Loucy (cell line): ENCODE data around the gene EML2.

Experiments used
- H2AFZ ChIP-seq: fragments of 200-600 bp; sonication (generic); 2 replicates; pipeline ENCODE4 v1.6.0; 2016; ENCODE audit warnings: antibody characterized with exemption, mild to moderate bottlenecking, low read length, moderate library complexity
- H3F3A ChIP-seq: fragments of 200-600 bp; 2 replicates; pipeline ENCODE4 v1.6.0; 2016; ENCODE audit warnings: antibody characterized with exemption, low read depth, mild to moderate bottlenecking
- H3K27me3 ChIP-seq: fragments of 200-600 bp; sonication (generic); 2 replicates; pipeline ENCODE4 v1.6.1; 2014; ENCODE audit warnings: low read length, mild to moderate bottlenecking; ENCODE audit not compliant: insufficient read depth, poor library complexity, severe bottlenecking
- H3K36me3 ChIP-seq: fragments of 200-600 bp; sonication (generic); 2 replicates; pipeline ENCODE4 v1.6.1; 2016; ENCODE audit warnings: low read length; ENCODE audit not compliant: insufficient read depth
- H3K4me1 ChIP-seq: fragments of 200-600 bp; sonication (generic); 2 replicates; pipeline ENCODE4 v1.5.1; 2014; ENCODE audit warnings: low read length, mild to moderate bottlenecking; ENCODE audit not compliant: insufficient read depth, poor library complexity, severe bottlenecking
- H3K4me2 ChIP-seq: fragments of 200-600 bp; sonication (generic); 2 replicates; pipeline ENCODE4 v1.6.0; 2014; ENCODE audit warnings: antibody characterized with exemption, low read length, low read depth, mild to moderate bottlenecking; ENCODE audit not compliant: poor library complexity, severe bottlenecking
- H3K4me3 ChIP-seq: fragments of 200-600 bp; sonication (generic); 2 replicates; pipeline ENCODE4 v1.5.1; 2014; ENCODE audit warnings: low read length, mild to moderate bottlenecking, mixed read lengths; ENCODE audit not compliant: poor library complexity, severe bottlenecking
- H3K79me2 ChIP-seq: fragments of 200-600 bp; sonication (generic); 2 replicates; pipeline ENCODE4 v1.6.1; 2014; ENCODE audit warnings: low read length; ENCODE audit not compliant: insufficient read depth
- H3K9ac ChIP-seq: fragments of 200-600 bp; sonication (generic); 2 replicates; pipeline ENCODE4 v1.6.0; 2014; ENCODE audit warnings: mild to moderate bottlenecking, low read depth, low read length, moderate library complexity; ENCODE audit not compliant: poor library complexity, severe bottlenecking
- H3K9me2 ChIP-seq: fragments of 200-600 bp; sonication (generic); replicated peaks from 2 replicates; pipeline ENCODE4 v1.6.1; 2016; ENCODE audit warnings: low read depth, low read length, mixed read lengths
- H3K9me3 ChIP-seq: fragments of 200-600 bp; sonication (generic); 2 replicates; pipeline ENCODE4 v1.6.1; 2014; ENCODE audit warnings: mild to moderate bottlenecking, antibody characterized with exemption, low read length, low read depth; ENCODE audit not compliant: insufficient read depth
- H4K20me1 ChIP-seq: fragments of 200-600 bp; sonication (generic); 2 replicates; pipeline ENCODE4 v1.6.0; 2014; ENCODE audit warnings: antibody characterized with exemption, low read length, mild to moderate bottlenecking; ENCODE audit not compliant: insufficient read depth, poor library complexity, severe bottlenecking
- CTCF ChIP-seq: fragments of 200-600 bp; sonication (generic); conservative IDR thresholded peaks from 2 replicates; pipeline ENCODE4 v1.5.1; 2014; ENCODE audit warnings: mild to moderate bottlenecking, antibody characterized with exemption, low read length
- EZH2phosphoT487 ChIP-seq: fragments of 200-600 bp; IDR thresholded peaks from 2 replicates; pipeline ENCODE4 v1.6.1; 2018; ENCODE audit warnings: antibody characterized with exemption, mild to moderate bottlenecking, moderate library complexity, borderline replicate concordance

EML2 gene

GRCh38 chr19:45599286-45599685, 39.9 kb downstream of the EML2 start:
- no peaks in the 10 kb centered on the region for H3K27me3 ChIP-seq
- H3K4me2 ChIP-seq = no peak overlapping the region
- H3F3A ChIP-seq = no peaks in the 10 kb centered on the region
- no peaks in the 10 kb centered on the region for H3K9me3 ChIP-seq
- H3K4me1 ChIP-seq = peaks cover 6% of the 10 kb centered on the region
- TF ChIP-seq EZH2phosphoT487 (no peak), CTCF (no peak)
- H3K79me2 ChIP-seq = no peaks in the 10 kb centered on the region
- no peaks in the 10 kb centered on the region for H3K36me3 ChIP-seq
- no peak overlapping the region for H2AFZ ChIP-seq
- no peaks in the 10 kb centered on the region for H3K9me2 ChIP-seq
- H3K4me3 ChIP-seq = no peak overlapping the region
- H4K20me1 ChIP-seq = no peaks in the 10 kb centered on the region
- H3K9ac ChIP-seq = no peak overlapping the region

GRCh38 chr19:45598267-45599001, 40.8 kb downstream of the EML2 start:
- Histone ChIP-seq H3K9me3 (no peaks in the 10 kb centered on the region), H2AFZ (peak overlapping the region; percentile 50), H3K9ac (no peak overlapping the region), H3K79me2 (no peaks in the 10 kb centered on the region), H3K4me3 (peak overlapping the region; percentile 20), H3K9me2 (no peaks in the 10 kb centered on the region), H3F3A (no peaks in the 10 kb centered on the region), H3K4me2 (peak overlapping the region; percentile 46), H4K20me1 (no peaks in the 10 kb centered on the region), H3K4me1 (peaks cover 6% of the 10 kb centered on the region), H3K27me3 (no peaks in the 10 kb centered on the region), H3K36me3 (no peaks in the 10 kb centered on the region)
- TF ChIP-seq CTCF (no peak), EZH2phosphoT487 (no peak)

- no peaks in the 10 kb centered on the region for H3K27me3 ChIP-seq
- TF ChIP-seq EZH2phosphoT487 (no peak), CTCF (no peak)
- no peak overlapping the region for H2AFZ ChIP-seq
- no peak overlapping the region for H3K4me3 ChIP-seq
- no peaks in the 10 kb centered on the region for H3K36me3 ChIP-seq
- peaks cover 6% of the 10 kb centered on the region for H3K4me1 ChIP-seq
- H3K9me2 ChIP-seq = no peaks in the 10 kb centered on the region
- H3K4me2 ChIP-seq = peak overlapping the region; percentile 46
- H3K9me3 ChIP-seq = no peaks in the 10 kb centered on the region
- H3F3A ChIP-seq = no peaks in the 10 kb centered on the region
- no peaks in the 10 kb centered on the region for H3K79me2 ChIP-seq
- no peak overlapping the region for H3K9ac ChIP-seq
- no peaks in the 10 kb centered on the region for H4K20me1 ChIP-seq
These were observed 41.6 kb downstream of the EML2 start for GRCh38 chr19:45597425-45598111.
